ENCODE measurements around the gene SEMA3C. TPM values are rescaled to one million over a fixed set of nuclear protein-coding genes. Genes with fewer than 3 reads are reported as not detected.
A peak's percentile ranks its signal among the peaks of the same experiment; 100 is the strongest.

The SEMA3C gene
- total and polyA plus RNA-seq, 4 donors = 3.3 to 86.8 (median 15.9) TPM

- H3K36me3 ChIP-seq (ENCODE audit: control insufficient read depth in 1 of 2, insufficient read depth in 2 of 2, low read length in 1 of 2) = no peaks in the 10 kb centered on the region
- no peak for DNase-seq
Measured at GRCh38 chr7:80791509-80791929, 127.3 kb downstream of the SEMA3C start.

DNA sequence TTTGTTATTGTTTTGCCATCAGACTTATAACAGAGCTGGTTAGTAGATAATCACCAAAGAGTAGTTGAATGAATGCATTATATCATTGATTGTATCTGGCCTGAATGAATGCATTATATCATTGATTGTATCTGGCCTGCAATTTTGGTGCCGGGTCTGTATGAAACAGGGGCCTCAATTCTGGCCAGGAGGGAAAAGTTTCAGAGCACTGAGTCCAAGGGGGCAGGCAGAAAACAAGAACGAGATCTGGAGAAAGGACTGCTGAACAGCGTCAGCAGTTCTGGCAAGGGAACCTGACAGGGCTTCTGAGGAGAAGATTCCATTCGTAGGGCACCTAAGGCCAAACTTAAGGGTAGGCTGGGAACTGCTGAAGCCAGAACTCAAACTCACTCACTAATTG is 128.0 kb downstream of the SEMA3C start:
- WGBS, 2 donors = 13 to 16% methylated on average over 4 of the region's 4 CpGs
- DNase-seq (no peak), ATAC-seq (ENCODE audit: low FRiP score) (no peak)
- H3K27me3 ChIP-seq (ENCODE audit: control insufficient read depth in 1 of 2, insufficient read depth in 2 of 2, low read length in 1 of 2) = no peaks in the 10 kb centered on the region
- no peak overlapping the region for H3K4me3 ChIP-seq (ENCODE audit: low read length in 2 of 2)
- H3K9me3 ChIP-seq (ENCODE audit: control insufficient read depth, low read length) = no peaks in the 10 kb centered on the region
- intact Hi-C loops (cut with DNase I) = no loop called here
- no peaks in the 10 kb centered on the region for H3K36me3 ChIP-seq (ENCODE audit: control insufficient read depth in 1 of 2, insufficient read depth in 2 of 2, low read length in 1 of 2)
- peak overlapping the region in 1 of 2 donors; percentile 33 for H3K27ac ChIP-seq (ENCODE audit: low read depth in 1 of 2, low read length in 2 of 2)
- peaks cover 0 to under 1% of the 10 kb centered on the region in 2 donors for H3K4me1 ChIP-seq (ENCODE audit: control insufficient read depth in 1 of 2, insufficient read depth in 2 of 2, low read length in 2 of 2)

More at GRCh38 chr7:80791509-80791929, 127.3 kb downstream of the SEMA3C start:
- Histone ChIP-seq H3K4me1 (ENCODE audit: control insufficient read depth in 1 of 2, insufficient read depth in 2 of 2, low read length in 2 of 2) (no peaks in the 10 kb centered on the region), H3K9me3 (ENCODE audit: control insufficient read depth, low read length) (no peaks in the 10 kb centered on the region), H3K4me3 (ENCODE audit: low read length in 2 of 2) (no peak overlapping the region), H3K27me3 (ENCODE audit: control insufficient read depth in 1 of 2, insufficient read depth in 2 of 2, low read length in 1 of 2) (no peaks in the 10 kb centered on the region), H3K27ac (ENCODE audit: low read depth in 1 of 2, low read length in 2 of 2) (peak overlapping the region in 1 of 2 donors; percentile 25)
- WGBS, 2 donors = 4 to 10% methylated on average over 3 of the region's 3 CpGs
- intact Hi-C loops (cut with DNase I) = no loop called here
- ATAC-seq (ENCODE audit: low FRiP score) = peak; percentile 53

- H3K27me3 ChIP-seq (ENCODE audit: control insufficient read depth in 1 of 2, insufficient read depth in 2 of 2, low read length in 1 of 2) = no peaks in the 10 kb centered on the region
- no peak for DNase-seq
- ATAC-seq (ENCODE audit: low FRiP score) = no peak
- intact Hi-C loops (cut with DNase I) = loop anchor here in 1 of 2 donors (10.0 kb wide), 1 partner anchor 127 kb away; the partner anchor contains the start of gene SEMA3C
- 73 to 77% methylated on average over 1 of the region's 1 CpG for WGBS, 2 donors
- no peaks in the 10 kb centered on the region for H3K9me3 ChIP-seq (ENCODE audit: control insufficient read depth, low read length)
- H3K36me3 ChIP-seq (ENCODE audit: control insufficient read depth in 1 of 2, insufficient read depth in 2 of 2, low read length in 1 of 2) = no peaks in the 10 kb centered on the region
- no peak overlapping the region for H3K27ac ChIP-seq (ENCODE audit: low read depth in 1 of 2, low read length in 2 of 2)
- peaks cover 1 to 2% of the 10 kb centered on the region in 2 donors for H3K4me1 ChIP-seq (ENCODE audit: control insufficient read depth in 1 of 2, insufficient read depth in 2 of 2, low read length in 2 of 2)
- no peak overlapping the region for H3K4me3 ChIP-seq (ENCODE audit: low read length in 2 of 2)
Measured at GRCh38 chr7:80787721-80788120, 131.1 kb downstream of the SEMA3C start.

DNA sequence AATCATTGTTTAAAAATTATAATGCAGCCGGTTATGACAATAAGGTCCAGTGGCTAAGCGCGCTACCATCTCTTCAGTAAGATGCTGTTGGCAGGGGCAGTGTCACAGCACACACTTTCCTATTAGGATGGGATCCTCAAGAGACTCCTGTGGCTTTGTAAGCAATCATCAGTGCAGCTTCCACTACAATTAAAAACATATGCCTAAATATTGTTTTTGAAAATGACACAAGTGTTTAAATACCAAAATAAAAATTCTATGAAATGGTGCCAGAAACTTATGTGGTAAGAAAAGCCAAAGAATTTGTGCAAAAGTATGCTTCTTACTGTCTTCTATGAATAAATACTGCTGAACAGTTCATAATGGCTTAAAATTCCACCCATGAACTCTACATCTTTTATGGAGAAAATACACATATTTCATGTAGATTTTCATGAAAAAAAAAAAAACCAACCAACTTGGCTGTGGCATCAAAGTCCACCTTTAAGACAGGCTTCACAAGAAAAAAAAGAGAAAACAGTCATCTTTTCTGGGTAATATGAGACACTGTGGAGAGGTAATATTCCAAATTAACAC is 132.8 kb downstream of the SEMA3C start:
- WGBS, 2 donors = 97% methylated on average over 3 of the region's 3 CpGs
- Histone ChIP-seq H3K36me3 (ENCODE audit: control insufficient read depth in 1 of 2, insufficient read depth in 2 of 2, low read length in 1 of 2) (no peaks in the 10 kb centered on the region), H3K4me3 (ENCODE audit: low read length in 2 of 2) (no peak overlapping the region), H3K9me3 (ENCODE audit: control insufficient read depth, low read length) (no peaks in the 10 kb centered on the region), H3K27me3 (ENCODE audit: control insufficient read depth in 1 of 2, insufficient read depth in 2 of 2, low read length in 1 of 2) (no peaks in the 10 kb centered on the region), H3K27ac (ENCODE audit: low read depth in 1 of 2, low read length in 2 of 2) (no peak overlapping the region), H3K4me1 (ENCODE audit: control insufficient read depth in 1 of 2, insufficient read depth in 2 of 2, low read length in 2 of 2) (peaks cover 1 to 4% of the 10 kb centered on the region in 2 donors)
- ATAC-seq (ENCODE audit: low FRiP score) = no peak
- DNase-seq = no peak
- intact Hi-C loops (cut with DNase I) = loop anchor here in 1 of 2 donors (10.0 kb wide), 1 partner anchor 129 kb away; the partner anchor contains the start of gene SEMA3C

- ATAC-seq (ENCODE audit: low FRiP score) = no peak
- Histone ChIP-seq H3K36me3 (ENCODE audit: control insufficient read depth in 1 of 2, insufficient read depth in 2 of 2, low read length in 1 of 2) (no peaks in the 10 kb centered on the region), H3K9me3 (ENCODE audit: control insufficient read depth, low read length) (no peaks in the 10 kb centered on the region), H3K27ac (ENCODE audit: low read depth in 1 of 2, low read length in 2 of 2) (no peak overlapping the region), H3K27me3 (ENCODE audit: control insufficient read depth in 1 of 2, insufficient read depth in 2 of 2, low read length in 1 of 2) (no peaks in the 10 kb centered on the region), H3K4me1 (ENCODE audit: control insufficient read depth in 1 of 2, insufficient read depth in 2 of 2, low read length in 2 of 2) (peaks cover 6 to 7% of the 10 kb centered on the region in 2 donors), H3K4me3 (ENCODE audit: low read length in 2 of 2) (no peak overlapping the region)
- intact Hi-C loops (cut with DNase I) = loop anchor here in 1 of 2 donors (10.0 kb wide), 1 partner anchor 130 kb away; the partner anchor contains the start of gene SEMA3C
- no peak for DNase-seq
Measured at GRCh38 chr7:80785276-80785675, 133.6 kb downstream of the SEMA3C start.

GRCh38 chr7:80783678-80784327 is 135.0 kb downstream of the SEMA3C start:
- Histone ChIP-seq H3K9me3 (ENCODE audit: control insufficient read depth, low read length) (no peaks in the 10 kb centered on the region), H3K27ac (ENCODE audit: low read depth in 1 of 2, low read length in 2 of 2) (peak overlapping the region; percentile 30 to 63), H3K4me1 (ENCODE audit: control insufficient read depth in 1 of 2, insufficient read depth in 2 of 2, low read length in 2 of 2) (peaks cover 6 to 7% of the 10 kb centered on the region in 2 donors), H3K27me3 (ENCODE audit: control insufficient read depth in 1 of 2, insufficient read depth in 2 of 2, low read length in 1 of 2) (no peaks in the 10 kb centered on the region), H3K4me3 (ENCODE audit: low read length in 2 of 2) (no peak overlapping the region), H3K36me3 (ENCODE audit: control insufficient read depth in 1 of 2, insufficient read depth in 2 of 2, low read length in 1 of 2) (no peaks in the 10 kb centered on the region)
- intact Hi-C loops (cut with DNase I) = loop anchor here (5.0 to 10.0 kb wide), 2 partner anchors 52 to 131 kb away; partner anchors contain the start of gene SEMA3C (in 1 of the 2)
- DNase-seq (no peak), ATAC-seq (ENCODE audit: low FRiP score) (no peak)
- 8% methylated on average over 2 of the region's 2 CpGs for WGBS, 2 donors

DNA sequence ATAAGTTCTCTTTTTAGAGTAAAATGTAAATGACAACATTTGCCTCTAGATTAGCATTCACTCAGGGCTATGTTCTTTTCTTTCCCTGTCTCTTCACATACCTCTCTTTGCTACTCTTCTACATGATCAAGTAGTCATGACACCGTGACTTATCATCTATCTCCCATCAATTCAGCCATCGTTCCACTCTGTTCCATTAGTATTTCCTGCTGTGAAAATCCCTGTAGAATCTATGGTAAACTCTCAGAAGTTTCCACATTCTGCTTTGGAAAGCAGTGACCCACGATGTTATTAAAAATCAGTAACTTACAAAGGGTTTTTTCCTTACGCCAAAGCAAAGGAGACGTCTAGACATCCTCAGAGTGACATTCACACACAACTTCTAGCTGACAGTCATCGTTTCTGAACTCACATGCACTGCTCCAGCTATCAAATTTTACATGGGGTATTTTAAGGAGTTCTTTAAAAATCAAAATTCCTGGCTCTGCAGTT is 135.6 kb downstream of the SEMA3C start:
- Histone ChIP-seq H3K27ac (ENCODE audit: low read depth in 1 of 2, low read length in 2 of 2) (peak overlapping the region; percentile 30 to 63), H3K27me3 (ENCODE audit: control insufficient read depth in 1 of 2, insufficient read depth in 2 of 2, low read length in 1 of 2) (no peaks in the 10 kb centered on the region), H3K4me1 (ENCODE audit: control insufficient read depth in 1 of 2, insufficient read depth in 2 of 2, low read length in 2 of 2) (peaks cover 6 to 7% of the 10 kb centered on the region in 2 donors), H3K9me3 (ENCODE audit: control insufficient read depth, low read length) (no peaks in the 10 kb centered on the region), H3K4me3 (ENCODE audit: low read length in 2 of 2) (peak overlapping the region in 1 of 2 donors; percentile 48), H3K36me3 (ENCODE audit: control insufficient read depth in 1 of 2, insufficient read depth in 2 of 2, low read length in 1 of 2) (no peaks in the 10 kb centered on the region)
- intact Hi-C loops (cut with DNase I) = loop anchor here (5.0 to 10.0 kb wide), 2 partner anchors 51 to 132 kb away; partner anchors contain the start of gene SEMA3C (in 1 of the 2)
- ATAC-seq (ENCODE audit: low FRiP score) (no peak), DNase-seq (no peak)
- 7 to 10% methylated on average over 6 of the region's 6 CpGs for WGBS, 2 donors

GRCh38 chr7:80781561-80781979 is 137.3 kb downstream of the SEMA3C start:
- Histone ChIP-seq H3K27me3 (ENCODE audit: control insufficient read depth in 1 of 2, insufficient read depth in 2 of 2, low read length in 1 of 2) (no peaks in the 10 kb centered on the region), H3K4me1 (ENCODE audit: control insufficient read depth in 1 of 2, insufficient read depth in 2 of 2, low read length in 2 of 2) (peaks cover 6 to 7% of the 10 kb centered on the region in 2 donors), H3K4me3 (ENCODE audit: low read length in 2 of 2) (no peak overlapping the region), H3K36me3 (ENCODE audit: control insufficient read depth in 1 of 2, insufficient read depth in 2 of 2, low read length in 1 of 2) (no peaks in the 10 kb centered on the region), H3K9me3 (ENCODE audit: control insufficient read depth, low read length) (no peaks in the 10 kb centered on the region), H3K27ac (ENCODE audit: low read depth in 1 of 2, low read length in 2 of 2) (no peak overlapping the region)
- ATAC-seq (ENCODE audit: low FRiP score) (peak; percentile 66), DNase-seq (no peak)
- intact Hi-C loops (cut with DNase I) = loop anchor here (5.0 to 10.0 kb wide), 2 partner anchors 49 to 133 kb away; partner anchors contain the start of gene SEMA3C (in 1 of the 2)
